GM19324 (cell line): ENCODE results near the gene WT1.

ENCODE experiments used
- ATAC-seq: cut with Tn5 transposase; IDR thresholded peaks from one replicate; pipeline ENCODE4 v1.9.1; 2021; ENCODE audit warnings: mild to moderate bottlenecking, moderate library complexity; ENCODE audit not compliant: unreplicated experiment, low FRiP score

The WT1 gene

DNA sequence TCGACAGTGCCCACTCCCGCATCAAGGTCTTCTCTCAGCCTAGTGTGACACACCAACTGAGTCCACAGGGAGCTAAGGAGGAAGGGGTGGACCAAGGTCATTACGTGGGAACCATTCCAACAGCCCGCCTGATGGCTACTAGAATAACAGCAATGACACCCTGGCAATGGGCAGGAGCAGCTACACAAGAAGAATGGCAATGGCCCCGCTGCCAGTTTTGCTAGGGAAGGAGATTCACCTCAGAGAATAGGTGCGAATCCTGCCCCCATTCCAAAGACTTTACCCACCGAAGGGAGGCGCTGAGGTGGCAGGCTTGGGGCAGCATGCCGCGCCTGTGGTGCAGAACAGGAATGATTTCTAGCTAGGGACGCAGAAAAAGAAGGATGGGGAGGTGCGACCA lies 9.1 kb downstream of the WT1 start:
- no peak for ATAC-seq

DNA sequence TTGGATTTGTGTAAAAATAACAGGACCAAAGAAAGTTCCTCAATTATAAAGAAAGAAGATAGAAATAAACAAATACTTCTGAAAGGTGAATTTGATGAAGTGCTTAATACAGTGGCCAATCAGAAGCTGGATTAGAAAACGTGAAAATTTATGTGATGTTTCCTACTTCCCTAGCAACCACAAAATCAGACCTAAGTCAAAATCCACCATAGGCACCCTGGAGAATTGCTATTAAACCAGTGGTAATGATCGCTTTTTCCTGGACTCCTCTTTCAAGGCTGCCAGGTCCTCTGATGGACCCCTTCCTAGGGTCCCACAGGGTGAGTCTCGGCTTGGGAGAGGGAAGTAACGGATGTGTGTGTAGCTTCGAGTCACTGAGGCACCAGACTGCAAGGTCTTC lies 9.6 kb downstream of the WT1 start:
- ATAC-seq: no peak

- ATAC-seq: no peak
Measured at GRCh38 chr11:32422545-32422944, 12.8 kb downstream of the WT1 start.

- no peak for ATAC-seq
Measured at GRCh38 chr11:32421992-32422391, 13.3 kb downstream of the WT1 start.

DNA sequence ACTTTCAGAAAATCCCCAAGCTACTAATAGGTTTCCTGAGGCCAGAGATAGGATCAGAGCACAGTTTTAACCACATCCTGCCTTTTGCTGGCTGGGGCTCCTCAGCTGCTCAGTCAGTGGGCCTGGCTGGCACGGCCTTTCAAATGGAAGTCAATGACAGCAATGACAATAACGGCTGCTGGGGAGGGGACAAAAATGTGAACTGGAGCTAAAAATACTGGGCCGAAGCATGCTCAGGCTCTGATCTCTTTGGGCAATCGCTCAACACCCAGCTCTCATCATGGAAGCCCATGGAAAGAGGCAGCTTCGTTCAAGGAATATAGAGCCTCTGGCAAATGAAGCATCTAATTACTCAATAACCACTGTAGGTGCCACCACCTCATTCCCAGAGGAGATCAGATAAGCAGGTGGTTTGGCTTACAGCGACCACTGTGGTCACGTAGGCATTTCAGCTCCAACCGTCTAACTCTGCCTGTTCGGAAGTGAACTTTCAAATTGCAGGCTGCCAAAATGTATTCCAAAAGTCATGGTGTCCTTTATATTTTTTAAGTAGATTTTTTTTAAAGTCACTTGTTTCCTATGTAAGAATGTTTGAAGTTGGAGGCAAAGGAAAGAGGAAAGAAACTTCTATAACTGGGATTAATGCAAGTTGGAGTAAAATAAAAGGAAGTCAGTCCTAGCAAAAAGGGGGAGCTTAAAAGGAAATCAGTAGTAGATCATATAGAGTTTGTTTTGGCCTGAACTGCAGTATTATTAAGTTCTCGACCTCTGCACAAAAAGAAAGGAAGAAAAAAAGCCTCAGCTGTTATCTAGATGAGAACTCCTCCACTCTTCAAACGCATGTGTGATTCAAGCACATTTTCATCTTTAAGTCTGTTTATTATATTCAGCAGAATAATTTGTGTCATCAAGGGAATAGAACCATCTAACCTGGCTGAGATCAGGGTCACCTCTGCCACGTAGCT lies 14.1 kb downstream of the WT1 start:
- ATAC-seq: peak; percentile 58

DNA sequence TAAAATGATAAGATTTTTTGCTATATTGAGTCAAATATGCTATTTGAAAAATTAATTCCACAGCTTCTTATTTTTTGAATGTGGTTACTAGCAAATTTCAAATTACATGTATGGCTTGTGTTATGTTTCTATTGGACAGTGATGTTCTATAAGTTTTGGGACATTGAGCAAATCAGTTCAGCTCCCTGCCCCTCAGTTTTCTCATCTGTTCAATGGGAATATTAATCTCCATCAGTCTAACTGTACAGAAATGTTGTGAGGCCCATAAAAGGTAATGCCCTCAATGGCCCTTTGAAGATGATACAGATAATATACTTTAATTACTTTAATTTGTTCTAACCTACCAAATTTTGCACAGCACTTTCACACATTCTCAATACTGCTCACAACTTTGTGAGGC lies 15.2 kb downstream of the WT1 start:
- no peak for ATAC-seq

DNA sequence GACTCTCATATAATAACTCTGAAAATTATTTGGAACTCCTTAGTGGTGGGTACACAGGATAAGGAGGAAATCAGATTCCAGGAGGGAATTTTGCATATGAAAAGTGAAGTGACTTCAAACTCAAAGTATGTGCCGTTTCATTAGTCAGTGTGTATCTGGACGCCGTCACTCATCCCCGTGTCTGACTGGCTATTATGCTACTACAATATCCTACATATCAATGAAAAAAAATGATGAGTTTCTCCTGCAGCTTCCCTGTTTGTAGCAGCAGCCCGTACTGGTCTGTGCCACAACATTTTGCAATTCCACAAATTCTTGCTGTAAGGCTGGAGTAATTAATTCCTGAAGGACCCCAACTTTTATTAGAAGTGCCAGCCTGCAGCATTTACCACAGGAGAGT lies 16.5 kb downstream of the WT1 start:
- ATAC-seq: no peak

DNA sequence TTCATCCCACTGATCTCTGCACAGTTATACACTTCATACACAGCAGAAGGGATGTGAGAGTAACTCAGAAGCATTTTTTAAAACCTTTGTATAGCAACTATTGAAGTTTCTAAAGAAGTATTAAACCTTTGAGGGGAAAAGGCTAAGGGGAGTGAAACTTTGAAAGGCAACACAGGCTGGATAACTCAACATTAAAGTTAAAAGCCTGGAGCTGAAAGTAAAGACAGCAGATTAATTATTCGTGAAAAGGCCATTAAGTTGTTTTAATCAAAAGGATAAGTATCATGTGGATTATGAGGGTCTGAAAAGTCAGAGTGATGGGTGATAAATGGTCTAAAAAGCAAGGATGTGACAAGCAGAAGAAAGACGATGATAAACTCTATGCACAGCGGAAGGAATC lies 17.5 kb downstream of the WT1 start:
- ATAC-seq: no peak

DNA sequence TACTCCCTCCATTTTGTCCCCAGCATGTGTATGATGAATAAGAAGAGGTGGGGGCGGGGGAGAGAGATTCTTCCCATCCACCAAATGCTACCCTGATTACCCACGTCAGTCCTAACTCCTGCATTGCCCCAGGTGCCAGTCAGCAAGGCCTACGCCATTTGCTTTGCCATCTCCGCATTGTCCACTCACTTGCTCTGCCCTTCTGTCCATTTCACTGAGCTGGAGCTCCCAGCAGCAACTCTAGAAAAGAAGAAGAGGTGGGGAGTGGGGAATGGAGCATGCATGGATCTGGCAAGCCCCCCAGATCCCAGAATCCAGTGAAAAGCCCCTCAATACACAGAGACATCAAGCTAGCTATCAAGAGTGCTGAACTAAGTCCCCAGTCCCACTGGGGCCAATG lies 19.0 kb downstream of the WT1 start:
- ATAC-seq: no peak

DNA sequence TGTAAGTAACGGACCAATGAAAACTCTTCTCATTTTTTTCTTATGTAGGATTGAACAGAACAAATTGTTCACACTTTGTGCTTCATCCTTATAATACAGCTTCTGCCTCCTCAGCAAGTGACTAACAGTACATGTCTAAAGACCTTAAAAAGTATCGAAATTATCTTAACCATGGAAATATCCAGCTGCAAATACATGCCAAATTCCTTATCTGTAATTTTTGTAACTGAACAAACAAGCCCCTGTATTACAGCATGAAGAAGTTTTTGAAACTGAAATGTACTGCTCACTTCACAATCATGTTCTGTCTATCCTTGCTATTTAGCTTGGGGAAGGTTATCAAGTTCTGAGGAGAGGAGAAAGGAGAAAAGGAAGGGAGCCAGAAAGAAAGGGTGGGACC lies 20.4 kb downstream of the WT1 start:
- ATAC-seq: no peak

- ATAC-seq: no peak
Measured at GRCh38 chr11:32411942-32412615, 23.3 kb downstream of the WT1 start.

- ATAC-seq: no peak
Measured at GRCh38 chr11:32405592-32405991, 29.7 kb downstream of the WT1 start.

- no peak for ATAC-seq
Measured at GRCh38 chr11:32402836-32403235, 32.5 kb downstream of the WT1 start.

DNA sequence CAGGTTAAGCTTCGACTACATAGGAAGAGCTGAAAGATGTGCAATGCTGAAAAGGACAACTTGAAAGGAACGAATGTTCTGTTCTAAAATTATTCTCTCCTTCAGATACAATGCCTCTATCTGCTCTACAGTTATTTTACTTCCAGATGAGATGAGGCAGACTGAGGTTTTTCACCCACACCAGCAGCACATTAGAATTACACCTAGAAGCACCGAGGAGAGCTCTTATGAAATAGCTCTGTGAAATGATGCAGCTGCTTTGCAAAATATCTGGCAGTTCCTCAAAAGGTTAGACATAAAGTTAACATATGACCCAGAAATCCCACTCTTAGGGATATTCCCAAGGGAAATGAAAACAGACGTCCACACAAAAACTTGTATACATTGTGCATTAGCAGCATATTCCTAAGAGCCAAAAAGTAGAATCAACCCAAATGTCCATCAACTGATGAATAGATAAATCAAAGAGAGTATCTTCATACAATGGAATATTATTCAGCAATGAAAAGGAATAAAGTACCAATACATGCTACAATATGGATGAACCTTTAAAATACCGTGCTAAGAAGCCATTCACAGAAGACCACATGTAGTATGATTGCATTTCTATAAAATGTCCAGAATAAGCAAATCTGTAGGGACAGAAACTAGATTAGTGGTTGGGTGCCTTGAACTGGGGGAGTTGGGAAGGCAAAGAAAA lies 34.5 kb downstream of the WT1 start:
- no peak for ATAC-seq

GRCh38 chr11:32400196-32400595 lies 35.1 kb downstream of the WT1 start:
- no peak for ATAC-seq

DNA sequence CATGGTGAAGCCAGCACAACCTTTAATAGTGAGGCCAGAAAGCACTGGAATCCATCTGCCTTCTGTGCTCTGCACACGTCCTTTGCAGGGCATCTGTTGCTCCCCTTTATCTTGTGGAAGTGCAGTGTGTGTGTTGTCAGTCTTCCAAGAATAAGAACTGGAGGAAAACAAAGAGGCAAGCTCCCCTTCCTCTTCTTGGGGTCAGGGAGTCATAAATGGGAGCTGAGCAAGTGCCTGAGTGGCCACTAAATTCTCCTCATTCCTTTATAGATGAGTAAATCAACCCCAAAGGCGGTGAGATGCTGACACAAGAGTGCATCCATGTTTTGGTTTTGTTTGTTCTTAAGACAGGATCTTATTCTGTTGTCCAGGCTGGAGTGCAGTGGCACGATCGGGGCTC lies 38.3 kb downstream of the WT1 start:
- ATAC-seq: no peak

GRCh38 chr11:32396331-32396730 lies 39.0 kb downstream of the WT1 start:
- no peak for ATAC-seq

DNA sequence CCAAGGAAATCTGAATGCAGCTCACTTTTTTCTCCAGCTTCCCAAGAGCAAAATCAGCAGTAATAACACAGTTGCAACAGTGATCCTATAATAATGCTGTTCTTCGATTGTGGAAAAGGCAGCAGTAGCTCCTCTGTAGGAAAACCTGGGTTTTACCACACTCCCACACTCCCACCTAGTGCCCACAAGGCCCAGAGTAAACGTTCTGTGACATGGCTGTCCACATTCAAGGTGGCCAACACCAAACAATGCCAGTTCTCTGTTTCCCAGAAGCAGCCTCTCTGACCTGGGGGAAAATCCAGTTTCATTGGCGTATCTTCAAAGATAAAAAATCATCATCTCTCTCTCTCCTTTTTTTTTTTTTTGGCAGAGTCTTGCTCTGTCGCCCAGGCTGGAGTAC lies 40.2 kb downstream of the WT1 start:
- no peak for ATAC-seq

DNA sequence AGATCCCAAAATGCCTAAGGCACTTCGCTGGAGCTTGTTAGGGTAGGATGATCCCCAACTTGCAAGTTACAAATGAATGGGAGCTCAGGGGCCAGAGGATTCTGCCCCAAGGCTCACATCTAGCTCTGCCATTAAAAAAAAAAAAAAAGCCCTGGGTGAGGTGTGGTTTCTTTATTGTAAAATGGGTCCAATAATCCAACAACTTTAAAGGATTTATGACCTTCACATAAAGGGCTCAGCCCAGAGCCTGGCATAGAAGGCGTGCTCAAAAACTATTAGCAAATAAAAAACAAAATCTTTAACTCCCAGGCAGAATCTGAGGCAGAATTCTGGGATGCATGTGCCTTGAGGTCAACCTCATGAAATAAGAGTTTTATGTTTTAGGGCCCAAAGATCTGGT lies 42.5 kb downstream of the WT1 start:
- no peak for ATAC-seq

DNA sequence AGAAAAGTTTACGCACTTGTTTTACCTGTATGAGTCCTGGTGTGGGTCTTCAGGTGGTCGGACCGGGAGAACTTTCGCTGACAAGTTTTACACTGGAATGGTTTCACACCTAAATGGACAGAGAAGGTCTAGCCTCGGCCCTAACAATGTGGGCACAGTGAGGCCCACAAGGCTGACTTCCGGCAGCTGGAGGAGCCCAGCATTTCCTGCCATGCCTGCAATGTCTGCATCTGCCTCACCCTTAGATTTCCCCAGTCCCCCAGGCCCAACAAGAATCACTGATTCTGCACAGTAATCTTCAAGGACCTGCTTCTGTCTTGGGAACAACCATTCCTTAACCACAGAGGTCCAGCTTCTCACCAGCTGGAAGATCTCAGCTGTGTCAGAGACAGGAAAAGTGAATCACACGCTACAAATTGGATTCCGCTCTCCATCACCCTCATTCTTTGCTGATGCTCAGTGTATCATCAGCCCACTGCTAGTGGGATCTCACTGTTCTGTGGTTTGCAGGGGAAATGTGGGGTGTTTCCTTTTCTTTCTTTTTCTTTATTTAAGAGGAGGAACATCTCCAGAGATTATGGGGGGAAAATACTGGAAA lies 43.3 kb downstream of the WT1 start:
- ATAC-seq: no peak

DNA sequence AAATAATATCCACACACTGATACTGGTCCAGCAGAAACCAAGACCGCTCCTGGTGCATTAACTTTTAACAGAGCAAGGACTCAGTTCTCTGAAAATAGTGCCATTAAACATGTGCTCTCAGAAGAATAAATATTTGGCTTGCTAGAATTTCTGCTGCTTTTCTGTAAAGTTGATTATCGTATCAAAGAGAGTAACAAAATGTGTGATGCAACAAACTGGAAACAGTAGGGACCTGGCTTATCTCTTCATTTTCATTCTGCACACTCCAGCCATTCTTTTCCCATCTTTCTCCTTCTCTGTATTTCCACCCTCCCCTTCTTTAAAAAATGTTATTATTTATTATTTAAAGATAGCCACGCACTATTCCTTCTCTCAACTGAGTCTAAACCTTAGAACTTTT lies 43.9 kb downstream of the WT1 start:
- no peak for ATAC-seq
